HG02763 (cell line): Measurements from ENCODE around the gene IGIP.
A peak's percentile ranks its signal among the peaks of the same experiment; 100 is the strongest.

ENCODE experiments used
- ATAC-seq: cut with Tn5 transposase; IDR thresholded peaks from one replicate; pipeline ENCODE4 v1.9.1; 2021; ENCODE audit warnings: mild to moderate bottlenecking, moderate library complexity; ENCODE audit not compliant: unreplicated experiment

The IGIP gene

DNA sequence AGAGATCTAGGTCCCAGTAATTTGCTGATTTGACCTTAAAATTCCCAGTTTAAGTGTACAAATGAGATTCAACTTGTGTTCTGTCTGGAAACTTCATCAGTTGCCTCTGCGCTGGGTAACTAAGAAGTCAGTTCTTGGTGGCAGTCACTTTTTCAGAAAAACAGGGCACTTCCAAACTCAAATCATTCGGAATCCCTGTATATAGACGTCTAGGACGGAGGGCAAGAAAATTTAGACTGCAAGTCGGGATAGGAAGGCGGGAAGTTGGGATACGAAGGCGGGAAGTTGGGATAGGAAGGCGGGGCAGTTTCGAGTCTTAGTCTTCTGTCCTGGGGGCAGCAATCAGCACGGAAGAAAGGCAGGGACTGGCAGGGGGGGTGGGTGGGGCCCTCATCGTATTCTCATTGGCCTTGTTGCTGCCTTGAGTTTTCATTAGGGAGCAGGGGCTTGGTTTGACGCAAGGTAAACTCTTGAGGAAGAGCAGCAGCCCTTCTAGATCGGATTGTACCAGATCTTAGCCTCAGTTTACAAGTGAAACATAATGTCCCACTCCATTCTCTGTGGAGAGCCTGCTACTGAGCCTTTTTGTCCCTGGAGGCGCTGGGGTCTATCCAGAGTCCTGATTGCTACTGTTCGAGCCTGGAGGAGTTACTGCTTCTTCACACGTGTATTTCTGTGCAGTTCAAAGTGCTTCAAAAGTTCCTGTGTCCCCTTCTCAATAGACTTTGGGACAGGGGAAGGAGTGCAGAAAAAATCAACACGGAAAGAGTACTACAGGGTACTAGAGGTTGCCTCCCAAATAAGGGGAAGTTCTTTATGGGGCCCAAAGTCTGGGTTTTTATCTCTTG is 14.5 kb upstream of the IGIP start:
- no peak for ATAC-seq

DNA sequence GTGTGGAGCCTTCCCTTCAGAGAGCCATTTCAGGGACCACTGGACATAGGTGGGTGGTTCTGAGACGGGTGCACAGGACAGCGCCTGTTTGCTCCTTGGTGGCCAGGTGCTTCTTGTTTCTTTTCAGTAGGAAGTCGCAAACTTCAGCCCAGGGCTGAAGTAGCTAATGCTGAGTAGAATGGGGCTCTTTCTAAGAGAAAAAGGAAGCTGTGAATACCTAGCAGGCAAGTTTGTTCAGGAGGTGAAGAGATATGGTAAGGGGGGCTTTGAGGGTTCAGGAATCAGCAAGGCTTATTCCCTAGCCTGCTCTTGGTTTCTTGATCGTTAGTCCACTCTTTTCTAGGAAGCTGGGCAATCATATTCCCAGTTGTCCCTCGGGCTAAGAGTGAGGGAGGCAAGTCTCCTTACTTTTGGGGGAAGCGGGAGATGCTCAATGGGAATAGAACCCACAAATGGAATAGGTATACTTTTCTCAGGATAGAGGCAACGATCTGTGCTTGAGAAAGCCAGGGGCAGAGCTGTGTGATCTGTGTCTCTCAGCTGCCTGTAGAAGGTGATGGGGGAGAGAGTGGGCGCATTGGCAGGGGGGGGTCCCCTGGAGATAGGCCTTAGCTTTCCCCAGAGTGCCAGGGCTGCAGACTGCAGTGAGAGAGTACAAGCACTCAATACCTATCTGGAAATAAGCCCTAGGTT is 13.7 kb upstream of the IGIP start:
- no peak for ATAC-seq

DNA sequence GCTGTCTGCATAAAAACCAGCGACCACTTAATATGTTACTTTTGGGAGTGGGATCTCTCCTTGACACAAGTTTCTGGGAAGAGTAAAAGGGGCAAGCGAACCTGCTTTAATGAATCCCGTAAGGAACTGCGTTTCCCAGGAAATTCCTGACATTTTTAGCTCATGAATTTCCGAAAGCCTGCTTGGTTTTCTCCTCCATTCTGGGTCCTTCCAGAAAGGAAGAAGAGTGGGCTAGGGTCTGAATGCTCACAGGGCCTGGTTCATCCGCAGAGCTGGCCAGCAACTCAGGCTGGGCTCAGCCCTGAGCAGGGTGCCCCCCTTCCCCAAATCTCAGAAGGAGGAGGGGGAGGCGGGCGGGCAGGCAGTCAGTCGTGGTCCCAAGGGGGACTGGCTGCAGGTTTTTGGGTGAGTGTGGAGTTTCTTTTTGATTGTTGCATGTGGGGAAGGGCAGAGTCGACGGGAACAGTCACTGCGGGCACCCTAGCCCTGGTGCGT is 13.0 kb upstream of the IGIP start:
- no peak for ATAC-seq

DNA sequence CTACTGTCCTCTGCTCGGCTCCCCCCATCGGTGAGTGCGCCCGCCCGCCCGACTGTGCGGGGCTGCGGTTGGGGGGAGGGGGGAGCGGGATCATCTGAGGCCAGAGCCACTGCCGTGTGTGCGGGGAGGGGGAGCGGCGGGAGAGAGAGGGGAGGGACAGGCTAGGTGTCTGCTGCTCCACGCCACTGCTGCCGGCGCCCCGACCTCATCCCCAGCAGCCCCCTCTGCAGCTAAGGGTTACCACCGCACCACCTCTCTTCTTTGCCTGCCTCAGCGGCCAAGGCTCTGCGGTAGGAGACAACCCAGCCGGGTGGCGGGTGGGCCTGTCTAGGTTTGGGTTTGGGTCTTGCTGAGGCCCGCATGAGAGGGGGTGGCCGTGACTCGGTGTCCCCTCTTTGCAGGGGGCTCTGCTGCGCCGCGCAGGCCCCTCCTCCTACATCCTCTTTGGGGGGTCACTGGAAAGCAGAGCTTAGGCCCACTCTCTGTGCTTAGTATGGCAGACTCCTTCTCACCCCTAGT is 12.5 kb upstream of the IGIP start:
- ATAC-seq: no peak

DNA sequence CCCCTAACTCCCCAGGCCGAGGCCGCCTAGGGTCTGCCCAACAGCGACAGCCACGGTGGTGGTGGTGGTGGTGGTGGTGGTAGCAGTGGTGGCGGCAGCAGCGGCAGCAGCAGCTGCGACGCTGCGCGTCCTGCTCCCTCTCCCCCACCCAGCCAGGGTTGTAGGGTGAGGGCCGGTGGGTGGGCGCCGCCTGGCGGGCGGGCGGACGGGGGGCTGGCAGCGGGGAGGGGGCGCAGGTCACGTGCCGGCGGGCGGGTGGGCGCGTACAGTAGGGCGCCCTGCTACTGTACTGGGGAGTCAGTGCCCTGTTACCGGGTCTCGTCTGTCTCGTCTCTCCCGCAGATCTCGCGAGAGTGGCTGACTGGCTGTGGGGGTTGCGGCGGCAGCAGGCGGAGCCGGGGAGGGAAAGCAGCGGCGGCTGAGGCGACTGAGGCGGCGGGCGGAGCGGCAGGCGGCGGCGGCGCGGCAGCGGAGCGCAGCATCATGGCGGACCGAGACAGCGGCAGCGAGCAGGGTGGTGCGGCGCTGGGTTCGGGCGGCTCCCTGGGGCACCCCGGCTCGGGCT is 12.0 kb upstream of the IGIP start, which contains the start of gene PURA:
Gene PURA, plus strand, starts transcription at position 411 of the 565 bp plus-strand sequence. Its CDS starts 73 bp downstream, at position 484.
- peak; percentile 89 for ATAC-seq

DNA sequence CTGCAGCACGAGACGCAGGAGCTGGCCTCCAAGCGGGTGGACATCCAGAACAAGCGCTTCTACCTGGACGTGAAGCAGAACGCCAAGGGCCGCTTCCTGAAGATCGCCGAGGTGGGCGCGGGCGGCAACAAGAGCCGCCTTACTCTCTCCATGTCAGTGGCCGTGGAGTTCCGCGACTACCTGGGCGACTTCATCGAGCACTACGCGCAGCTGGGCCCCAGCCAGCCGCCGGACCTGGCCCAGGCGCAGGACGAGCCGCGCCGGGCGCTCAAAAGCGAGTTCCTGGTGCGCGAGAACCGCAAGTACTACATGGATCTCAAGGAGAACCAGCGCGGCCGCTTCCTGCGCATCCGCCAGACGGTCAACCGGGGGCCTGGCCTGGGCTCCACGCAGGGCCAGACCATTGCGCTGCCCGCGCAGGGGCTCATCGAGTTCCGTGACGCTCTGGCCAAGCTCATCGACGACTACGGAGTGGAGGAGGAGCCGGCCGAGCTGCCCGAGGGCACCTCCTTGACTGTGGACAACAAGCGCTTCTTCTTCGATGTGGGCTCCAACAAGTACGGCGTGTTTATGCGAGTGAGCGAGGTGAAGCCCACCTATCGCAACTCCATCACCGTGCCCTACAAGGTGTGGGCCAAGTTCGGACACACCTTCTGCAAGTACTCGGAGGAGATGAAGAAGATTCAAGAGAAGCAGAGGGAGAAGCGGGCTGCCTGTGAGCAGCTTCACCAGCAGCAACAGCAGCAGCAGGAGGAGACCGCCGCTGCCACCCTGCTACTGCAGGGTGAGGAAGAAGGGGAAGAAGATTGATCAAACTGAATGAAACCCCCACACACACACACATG is 11.2 kb upstream of the IGIP start:
- peak; percentile 30 for ATAC-seq

DNA sequence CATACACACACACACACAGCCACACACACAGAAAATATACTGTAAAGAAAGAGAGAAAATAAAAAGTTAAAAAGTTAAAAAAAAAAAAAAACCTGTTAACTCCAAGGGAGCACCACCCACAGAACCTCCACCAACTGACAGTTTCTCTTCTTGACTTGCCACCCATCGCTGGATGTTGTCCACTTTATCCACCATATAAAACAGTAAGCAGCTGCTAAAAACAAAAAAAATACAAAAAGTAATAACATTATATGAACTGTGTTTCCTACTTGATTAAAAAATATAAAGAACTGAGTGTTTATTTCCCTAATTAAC is 10.6 kb upstream of the IGIP start:
- no peak for ATAC-seq

DNA sequence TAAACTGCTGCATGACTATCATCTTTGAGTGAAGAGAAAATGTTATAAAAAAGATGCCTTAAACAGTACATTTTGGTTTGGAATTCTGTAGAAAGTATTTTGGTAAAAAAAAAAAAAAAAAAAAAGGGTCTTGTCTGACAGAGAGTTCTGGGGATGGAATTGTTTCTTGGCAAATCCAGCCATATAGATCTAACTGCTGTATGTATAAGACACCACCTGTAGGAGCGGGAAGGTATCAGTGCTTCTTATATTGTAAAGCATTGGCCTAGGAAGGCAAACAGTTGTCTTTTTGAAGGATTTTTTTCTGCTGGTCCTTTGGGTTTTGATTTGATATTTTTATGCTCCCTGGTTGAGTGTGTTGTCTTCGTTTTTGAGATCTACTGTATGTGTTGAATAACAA is 9.0 kb upstream of the IGIP start:
- no peak for ATAC-seq

DNA sequence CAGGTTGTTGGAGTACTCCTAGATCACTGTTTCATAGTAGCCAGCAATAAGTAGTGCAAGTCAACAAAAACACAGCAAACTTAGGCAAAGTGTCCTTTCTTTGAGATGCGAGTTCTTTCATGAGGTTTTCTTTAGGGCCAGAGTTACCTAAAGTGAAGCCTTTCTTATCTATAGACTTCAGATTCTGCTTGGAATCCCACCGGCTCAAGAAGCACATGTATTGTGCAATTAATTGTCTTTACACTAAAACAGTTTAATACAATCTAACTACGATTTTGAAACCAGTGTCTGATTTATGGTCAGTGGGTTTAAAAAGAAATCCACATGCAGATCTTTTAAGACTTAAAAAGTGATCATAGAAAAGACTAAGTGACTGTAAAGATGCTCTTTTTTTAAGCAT is 8.2 kb upstream of the IGIP start:
- no peak for ATAC-seq

DNA sequence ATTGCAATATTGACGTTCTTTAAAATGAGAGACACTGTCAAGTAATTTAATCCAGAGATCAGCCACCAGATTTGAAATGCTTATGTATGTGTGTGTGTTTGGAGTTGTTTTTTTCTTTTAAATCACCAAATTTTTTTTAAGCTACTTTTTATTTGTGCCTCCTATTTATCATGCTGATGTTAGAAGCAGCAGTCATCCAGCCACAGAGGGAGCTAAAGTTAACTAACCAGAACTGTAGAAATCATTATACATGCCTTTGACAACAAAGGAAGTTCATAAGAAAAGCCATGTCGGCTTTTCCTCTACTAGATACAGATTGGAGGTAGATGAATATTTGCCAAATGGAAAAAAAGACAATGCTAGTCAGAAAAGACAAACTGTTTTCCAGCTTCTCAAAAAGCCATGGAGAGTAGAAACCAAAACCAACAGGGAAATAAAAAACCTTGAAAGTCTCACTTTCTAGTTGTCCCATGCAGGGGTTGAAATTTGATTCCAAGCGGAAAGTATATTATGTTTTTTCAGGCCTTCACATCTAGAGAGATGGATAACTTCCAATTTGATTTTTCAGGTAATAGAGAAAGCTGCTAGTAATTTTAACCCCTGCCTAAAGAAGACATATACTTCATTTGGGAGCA is 7.3 kb upstream of the IGIP start:
- no peak for ATAC-seq

DNA sequence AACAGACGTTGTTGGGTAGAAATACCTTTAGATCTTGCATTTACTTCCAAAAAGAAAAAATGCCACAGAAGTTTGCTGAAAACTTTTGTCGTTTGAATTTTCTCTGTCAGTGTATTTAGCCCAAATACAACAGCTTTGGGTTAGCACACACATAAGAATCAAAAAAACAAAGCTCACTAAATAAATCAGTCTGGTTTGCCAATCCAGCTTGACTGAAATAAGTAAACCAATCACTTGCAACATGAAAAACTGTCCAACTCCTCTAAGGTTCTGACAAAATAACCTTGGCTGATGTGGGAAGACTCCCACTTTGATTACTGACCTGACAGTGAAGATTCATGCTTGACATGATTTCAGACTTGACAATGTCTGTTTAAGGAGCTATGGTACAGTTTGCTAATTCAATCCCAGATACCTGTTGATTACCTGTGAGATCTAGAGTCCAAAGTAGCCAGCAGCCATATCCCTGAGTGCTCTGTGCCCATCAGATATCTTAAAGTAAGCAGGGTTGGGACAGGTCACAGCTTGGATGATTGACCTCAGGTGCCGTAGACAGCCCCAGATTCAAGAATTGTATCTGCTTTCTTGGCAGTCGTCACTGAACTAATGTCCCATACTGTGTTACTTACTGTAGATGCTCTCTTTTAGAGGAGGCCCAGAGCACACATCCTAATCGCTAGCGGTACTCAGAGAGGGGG is 727 bp downstream of the IGIP start:
- ATAC-seq: no peak

DNA sequence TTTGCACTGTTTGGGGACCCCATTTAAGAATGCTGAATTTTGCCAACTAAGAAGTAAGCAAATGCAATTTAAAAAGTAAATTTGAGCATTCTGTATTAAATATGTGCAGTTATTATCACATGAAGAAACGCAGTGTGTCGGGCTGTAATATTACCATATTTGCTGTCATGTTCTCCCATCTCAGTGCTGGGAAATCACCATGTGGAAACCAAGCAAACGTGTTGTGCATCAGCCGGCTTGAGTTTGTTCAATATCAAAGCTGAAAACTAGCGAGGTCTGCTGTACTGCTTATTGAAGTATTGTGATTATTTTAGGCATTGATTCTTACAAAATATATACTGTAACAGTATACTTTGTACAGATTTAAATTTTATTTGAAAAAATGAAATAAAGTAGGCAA is 2.6 kb downstream of the IGIP start:
- ATAC-seq: no peak

DNA sequence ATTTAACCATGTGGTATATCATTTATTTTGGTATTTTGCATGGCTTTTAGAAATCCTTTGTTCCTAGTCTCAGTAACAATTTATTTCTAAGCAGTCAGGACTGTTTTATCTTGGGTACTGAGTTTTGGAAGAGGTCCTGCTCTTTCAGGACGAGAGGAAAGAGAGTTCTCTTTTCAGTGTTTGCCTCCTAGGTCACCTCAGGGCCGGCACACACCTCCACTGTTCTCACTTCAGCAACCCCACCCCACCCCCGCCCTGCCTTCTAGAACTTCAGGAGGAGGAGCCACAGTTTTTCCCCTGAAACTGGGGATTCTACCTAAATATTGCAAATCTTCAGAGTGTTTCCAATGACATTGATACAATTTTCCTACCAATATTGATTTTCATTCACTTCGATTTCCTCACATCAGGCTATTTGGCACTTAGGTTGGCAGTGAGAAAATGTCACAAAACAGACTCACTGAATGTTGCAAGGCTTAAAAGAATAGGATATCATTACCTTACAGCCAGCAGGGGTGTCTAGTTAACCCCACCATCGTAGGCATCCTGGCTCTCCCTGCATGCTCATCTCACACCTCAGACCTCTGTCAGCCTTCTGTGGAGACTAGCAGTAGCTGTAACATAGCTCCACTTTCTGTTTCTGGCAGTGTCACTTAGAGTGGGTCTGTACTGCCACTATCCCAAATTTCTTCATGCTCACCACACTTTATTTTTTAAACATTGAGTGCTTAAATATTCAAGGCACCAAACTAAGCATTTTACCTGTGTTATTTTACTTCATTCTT is 5.4 kb downstream of the IGIP start:
- no peak for ATAC-seq

DNA sequence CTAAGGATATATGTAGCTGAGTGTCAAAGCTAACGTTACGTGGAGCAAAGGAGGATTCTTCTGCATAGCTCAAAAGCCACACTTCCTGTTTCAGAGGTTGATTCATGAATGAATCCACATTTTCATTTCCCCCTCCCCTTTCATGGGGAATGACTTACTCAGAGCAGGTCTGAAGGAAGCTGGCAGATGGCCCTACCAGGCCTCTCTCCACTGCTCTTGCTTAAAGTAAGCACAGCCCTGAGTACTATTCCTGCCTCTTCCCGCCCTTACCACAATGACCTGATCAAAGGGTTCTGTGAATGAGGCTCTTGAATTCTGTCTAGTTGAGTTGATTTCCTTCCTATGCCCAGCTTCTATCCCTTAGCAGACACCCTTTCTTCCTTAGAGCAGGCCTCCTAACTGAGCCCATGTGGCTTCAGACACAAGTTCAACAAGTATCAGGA is 6.3 kb downstream of the IGIP start:
- no peak for ATAC-seq

DNA sequence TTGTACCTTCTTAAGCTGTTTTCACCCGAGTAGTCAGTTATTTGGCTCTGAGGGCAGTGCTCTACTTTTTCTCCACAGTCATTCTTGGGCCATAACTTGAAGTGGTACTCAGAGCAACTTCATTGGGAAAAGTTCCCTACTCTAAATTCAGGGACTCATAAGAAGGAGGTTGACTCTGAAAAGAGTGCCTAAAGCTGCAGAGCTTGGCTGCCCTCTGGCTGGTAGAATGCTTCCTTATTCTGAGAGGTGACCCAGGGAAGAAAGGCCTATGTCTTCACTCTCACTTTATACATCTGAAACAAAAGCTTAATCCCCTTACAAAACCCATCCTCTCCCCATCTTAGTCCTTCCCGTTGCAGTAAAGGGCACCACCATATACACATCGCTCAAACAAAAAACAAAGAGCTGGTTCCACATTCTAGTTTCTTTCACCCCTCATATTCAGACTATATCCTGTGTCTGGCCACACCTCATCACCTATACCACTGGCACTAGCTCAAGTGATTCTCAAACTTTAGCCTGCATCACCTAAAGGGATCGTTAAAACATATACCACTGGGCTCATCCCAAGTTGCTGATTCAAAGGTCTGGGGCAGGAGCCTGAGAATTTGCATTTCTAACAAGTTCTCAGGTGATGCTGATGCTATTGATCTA is 7.9 kb downstream of the IGIP start:
- no peak for ATAC-seq

DNA sequence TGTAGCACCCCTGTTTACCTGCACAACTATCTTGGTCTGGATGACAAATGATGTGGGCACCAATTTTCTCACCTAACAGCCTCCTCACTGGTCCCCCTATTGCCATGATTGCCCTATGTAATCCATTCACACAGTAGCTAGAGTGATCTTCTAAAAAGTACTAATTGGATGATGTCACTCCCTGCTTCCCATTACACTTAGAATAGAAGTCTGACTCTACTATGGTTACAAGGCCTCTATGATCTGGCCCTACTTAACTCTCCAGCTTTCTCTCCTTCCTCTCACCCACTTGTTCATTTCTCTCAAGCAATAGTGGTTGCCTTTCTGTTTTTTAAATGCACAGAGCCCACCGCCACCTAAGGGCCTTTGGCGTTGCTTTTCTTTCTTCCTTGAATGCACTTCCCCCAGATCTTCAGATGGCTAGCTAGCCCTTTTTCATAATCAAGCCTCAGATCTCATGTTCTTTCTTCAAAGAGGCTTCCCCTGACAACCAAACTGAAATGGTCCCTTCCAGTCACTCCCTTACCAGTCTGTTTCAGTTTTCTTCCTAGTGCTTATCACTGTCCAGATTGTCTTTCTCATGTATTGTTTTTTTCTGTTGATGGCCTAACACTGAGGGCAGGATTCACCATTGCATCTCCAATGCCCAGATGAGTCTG is 8.7 kb downstream of the IGIP start:
- no peak for ATAC-seq

DNA sequence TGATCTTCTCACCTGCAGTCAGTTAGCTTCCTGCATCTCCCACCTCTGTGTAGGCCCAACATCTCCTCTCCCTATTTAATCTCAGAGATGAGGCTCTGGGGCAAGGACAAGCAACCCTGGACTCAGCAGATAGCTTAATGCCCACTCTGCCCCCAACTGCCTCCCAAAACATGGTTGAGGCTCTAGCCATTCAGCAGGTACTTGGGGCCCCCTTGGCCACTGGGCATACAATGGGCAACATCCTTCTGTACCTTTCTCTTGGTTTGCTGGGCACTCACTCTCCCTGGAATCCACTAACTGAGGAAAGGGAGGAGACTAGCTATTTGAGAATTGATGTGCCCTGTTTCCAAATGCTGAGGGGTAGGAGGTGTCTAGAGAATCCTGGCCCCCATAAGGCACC is 9.4 kb downstream of the IGIP start:
- no peak for ATAC-seq

DNA sequence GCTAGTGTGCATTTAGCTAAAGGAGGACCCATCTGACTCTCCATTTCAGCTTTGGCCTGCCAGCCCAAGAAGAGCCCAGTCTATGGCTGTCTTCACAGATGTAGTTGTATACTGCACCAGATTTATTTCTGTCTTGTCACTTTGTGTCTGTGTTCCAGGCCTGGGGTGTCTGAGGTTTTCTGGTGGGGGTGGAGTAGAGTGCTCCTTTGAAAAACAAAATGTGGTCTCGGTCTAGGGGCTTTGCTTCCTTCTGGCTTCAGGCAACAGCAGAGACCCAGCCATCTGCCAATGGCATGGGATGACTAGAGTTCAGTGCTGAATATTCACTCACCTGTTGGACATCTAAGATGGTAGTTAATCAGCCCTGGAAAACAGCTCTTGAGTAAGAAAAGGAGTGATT is 10.9 kb downstream of the IGIP start:
- no peak for ATAC-seq
